HG02938 (cell line): Measurements from ENCODE around the gene HPGD.
"Not testable (repeated sequence)": the region's sequence is repeated elsewhere in the genome, so short reads cannot be mapped to it uniquely, and the experiment has no call there.

Experiments
- ATAC-seq: cut with Tn5 transposase; IDR thresholded peaks from one replicate; pipeline ENCODE4 v1.9.1; 2021; ENCODE audit warnings: mild to moderate bottlenecking, moderate library complexity; ENCODE audit not compliant: unreplicated experiment

Gene HPGD

GRCh38 chr4:174528226-174528625, 5.9 kb upstream of the HPGD start:
- no peak for ATAC-seq

DNA sequence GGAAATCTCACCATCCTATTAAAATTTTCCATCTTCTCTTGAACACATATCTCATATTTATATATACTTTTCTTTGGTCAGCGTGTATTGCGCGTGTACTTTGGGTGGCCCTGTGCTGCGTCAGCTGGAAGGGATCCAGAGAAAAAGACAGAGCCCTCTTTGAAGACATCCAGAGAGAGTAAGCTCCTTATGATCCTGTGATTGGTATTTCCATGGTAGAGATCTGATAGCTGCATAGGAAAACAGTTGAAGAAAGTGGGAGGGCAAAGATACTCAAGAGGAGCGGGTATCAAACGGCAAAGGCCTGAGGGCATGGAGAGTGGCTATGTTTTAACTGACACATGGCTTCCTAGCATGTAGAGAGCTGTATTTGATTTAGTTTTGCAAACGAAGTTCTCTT, 4.4 kb upstream of the HPGD start:
- no peak for ATAC-seq

DNA sequence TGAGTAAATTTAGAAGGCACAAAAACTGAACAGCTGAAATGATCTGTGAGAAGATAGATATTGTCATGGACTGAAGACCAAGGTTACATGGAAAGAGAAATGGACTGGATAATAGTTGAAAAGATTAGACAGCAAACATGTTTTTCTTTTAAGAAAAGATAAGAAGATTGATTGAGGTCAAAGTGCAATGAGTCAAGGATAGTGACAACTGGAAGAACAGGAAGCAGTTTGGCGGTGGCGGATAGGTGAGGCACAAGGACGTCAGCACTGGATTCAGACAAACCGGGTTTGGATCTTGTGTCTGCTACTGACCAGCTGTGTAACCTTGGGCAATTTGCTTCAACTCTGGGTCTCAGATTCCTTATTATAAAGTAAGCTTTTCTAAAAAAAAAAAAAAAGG, 2.0 kb upstream of the HPGD start:
- no peak for ATAC-seq

DNA sequence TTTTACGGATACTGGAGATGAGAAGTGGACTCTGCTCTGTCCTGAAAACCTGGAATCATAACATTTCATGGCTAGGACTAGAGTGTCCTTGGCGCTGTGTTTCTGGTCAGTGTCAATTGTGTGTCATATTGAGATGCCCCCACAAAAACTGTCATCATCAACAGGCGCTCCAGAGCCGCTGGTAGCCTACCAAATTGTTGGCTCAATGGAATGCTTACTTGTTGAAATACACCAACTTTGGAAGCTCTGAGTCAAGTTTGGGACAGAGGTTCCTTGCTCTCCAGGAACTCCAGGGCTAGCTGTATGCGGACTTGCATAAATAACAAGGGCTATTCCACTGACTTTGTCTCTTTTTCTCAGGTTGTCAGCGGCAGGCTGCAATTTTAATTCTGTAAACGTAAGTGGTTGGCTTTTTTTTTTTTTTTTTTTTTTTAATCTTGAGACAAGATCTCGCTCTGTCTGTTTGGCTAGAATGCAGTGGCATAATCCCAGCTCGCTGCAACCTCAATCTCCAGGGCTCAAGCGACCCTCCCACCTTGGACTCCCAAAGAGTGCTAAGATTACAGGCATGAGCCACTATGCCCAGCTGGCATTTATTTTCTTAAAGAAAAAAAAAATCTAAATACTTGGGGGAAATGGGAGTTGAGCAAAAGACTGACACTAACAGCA, 871 bp upstream of the HPGD start:
- ATAC-seq = peak; percentile 6

DNA sequence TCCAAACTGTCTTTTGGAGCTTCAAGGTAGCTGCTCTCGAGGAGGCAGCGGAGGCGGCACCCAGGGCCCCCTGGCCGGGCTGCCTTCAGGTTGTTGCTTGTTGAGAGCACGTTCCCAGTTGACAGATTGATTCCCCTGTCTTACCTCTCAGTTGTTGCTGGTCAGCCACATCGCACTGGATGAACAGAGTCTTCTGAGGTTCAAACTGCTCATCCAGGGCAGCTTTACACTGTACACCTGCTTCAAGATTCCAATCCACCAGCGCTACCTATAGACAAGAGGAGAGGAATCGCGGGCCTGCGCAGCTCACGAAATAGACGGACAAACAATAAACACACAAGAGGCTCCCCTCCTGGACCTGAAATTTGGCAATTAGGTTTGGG, 497 bp downstream of the HPGD start:
- peak; percentile 23 for ATAC-seq

- ATAC-seq = no peak
These were observed 1.6 kb downstream of the HPGD start for GRCh38 chr4:174520660-174521059.

GRCh38 chr4:174517502-174518445, 4.5 kb downstream of the HPGD start:
- ATAC-seq = no peak

DNA sequence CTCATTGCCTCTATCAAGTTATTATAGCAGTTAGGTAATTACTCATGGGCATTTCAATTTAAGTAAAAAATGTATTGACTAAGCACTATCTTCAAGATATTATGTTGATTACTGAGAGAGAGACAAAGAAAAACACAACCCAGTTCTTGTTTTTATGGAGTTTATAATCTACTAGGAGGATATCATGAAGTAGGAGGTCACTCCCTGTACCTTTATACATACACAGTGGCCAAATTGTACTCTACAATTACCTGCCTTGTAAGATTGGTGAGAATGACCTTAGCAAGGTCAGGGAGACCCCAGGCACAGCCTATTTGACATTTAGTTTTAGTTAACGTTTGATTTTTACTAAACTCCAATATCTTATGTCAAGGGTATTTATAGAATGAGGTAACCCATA, 5.5 kb downstream of the HPGD start:
- ATAC-seq = no peak

- no peak for ATAC-seq
These were observed 5.9 kb downstream of the HPGD start for GRCh38 chr4:174516345-174516744.

GRCh38 chr4:174512745-174513144, 9.5 kb downstream of the HPGD start:
- no peak for ATAC-seq

- ATAC-seq = no peak
These were observed 16.4 kb downstream of the HPGD start for GRCh38 chr4:174505892-174506291.

DNA sequence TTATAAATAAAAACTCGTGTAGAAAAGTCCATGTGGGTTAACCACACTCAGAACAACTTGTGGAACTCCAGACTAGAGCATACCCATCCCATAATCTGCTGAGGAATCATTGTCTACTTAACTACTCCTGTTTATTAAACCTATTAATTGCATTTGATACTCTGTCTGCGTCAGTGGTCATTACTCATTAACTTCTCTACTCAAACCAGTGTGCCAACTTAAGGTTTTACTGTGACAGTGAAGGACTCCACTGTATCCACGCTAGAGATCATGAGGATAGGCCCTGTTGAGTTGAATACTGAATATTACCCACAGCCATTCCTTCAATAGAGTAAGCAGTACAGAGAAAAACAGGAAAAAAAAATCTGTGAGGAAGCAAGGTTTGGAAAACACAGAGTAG, 17.3 kb downstream of the HPGD start:
- ATAC-seq = no peak

DNA sequence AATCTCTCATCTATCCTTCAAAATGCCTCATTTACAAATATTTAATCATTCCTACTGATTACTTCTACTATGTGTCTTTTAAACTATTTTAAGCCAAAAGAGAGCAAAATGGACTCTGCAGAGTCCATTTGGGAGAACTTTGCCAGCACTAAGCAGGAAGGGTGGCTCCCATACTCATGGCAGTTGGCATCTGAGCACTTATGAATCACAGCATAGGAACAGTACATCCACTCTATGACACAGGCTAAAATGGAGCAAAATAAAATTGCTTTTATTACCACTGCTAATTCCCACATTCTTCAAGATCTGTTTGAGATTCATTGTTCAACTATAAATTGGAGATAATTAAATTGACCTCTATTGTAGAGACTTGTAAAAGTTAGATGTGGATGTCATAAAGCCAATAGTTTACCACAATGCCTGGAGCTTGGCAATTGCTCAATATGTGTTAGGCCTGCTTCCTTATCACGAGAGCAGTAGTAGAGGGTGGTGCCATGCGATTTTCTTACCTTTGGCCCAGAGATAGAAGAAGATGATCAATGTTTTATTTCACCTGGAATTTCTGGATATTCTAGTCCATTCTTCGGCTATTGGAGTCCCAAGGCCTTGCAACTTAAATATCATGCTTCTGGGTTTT, 19.1 kb downstream of the HPGD start:
- ATAC-seq = no peak

DNA sequence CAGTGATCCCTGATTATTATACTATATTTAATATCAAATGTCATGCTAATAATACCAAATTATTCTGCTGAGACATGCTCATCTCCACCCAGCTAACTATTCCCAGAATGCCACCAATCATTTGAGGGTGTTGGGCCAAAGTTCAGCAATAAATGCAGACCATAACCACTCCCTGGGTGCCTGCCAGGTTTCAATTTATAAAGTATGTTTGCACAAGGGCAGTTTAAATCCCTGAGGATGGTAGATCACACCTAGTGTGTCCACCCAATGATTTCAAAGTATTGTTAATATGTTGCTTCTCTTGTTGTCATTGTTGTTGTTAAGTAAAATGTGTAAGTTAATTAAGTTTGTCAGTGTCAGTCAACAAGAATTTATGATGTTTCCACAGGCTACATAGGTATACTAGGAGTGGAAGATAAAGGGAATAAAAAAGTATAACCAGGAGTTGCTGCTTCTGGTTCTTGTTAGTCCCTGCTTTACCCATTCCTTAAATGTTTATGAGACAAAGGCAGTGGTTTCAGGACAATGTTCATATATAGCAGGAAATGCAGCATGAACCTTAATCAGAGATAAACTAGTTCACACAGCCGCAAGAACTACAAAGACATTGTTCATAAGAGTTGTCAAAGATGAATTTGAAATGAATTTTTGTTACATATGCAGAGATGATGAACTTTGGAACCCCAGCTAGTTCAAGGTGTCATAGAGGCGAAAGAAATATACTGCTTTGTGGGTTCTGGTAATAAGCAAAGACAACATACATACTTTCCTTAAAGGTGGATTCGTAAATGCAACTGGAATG, 25.5 kb downstream of the HPGD start:
- no peak for ATAC-seq

- ATAC-seq = no peak
These were observed 26.7 kb downstream of the HPGD start for GRCh38 chr4:174495626-174496025.

DNA sequence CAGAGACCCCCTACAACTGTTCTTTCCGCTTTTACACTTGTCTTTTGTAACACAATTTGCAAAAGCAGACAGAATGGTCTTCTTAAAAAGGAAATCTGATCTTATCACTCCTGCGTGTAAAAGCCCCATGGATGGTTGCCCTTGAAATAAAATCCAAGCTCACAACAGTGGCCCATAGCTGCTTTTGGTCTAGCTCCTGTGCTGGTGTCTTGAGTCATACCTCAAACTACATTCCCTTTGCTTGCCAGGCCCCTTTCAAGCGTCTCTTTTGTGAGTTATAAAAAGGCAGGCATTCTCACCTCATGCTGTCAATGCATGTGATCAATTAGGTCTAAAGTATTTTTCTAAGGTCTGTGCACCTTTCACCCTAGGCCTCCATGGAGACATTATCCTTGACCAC, 27.6 kb downstream of the HPGD start:
- ATAC-seq = no peak

DNA sequence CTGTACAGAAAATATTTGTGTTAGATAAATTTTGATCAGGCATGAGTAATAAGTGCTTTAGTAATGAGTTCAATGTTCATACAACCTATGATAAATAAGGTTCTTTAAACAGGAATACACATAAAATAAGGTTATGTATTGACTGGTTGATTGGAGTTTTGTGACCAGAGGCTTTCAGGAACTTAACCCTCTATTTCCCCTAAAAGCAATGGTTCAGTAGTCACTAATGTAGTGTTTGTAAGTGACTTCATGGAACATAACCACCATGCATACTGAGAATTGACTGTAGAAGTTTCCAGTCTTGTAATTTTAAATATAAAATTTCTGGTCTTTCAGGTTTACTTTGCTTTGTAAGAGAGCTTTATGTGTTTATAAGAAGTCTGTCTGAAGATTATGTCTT, 28.1 kb downstream of the HPGD start:
- ATAC-seq = no peak

GRCh38 chr4:174490451-174490961, 31.8 kb downstream of the HPGD start:
- ATAC-seq = no peak

GRCh38 chr4:174488368-174488767, 33.9 kb downstream of the HPGD start:
- ATAC-seq = not testable (repeated sequence)

DNA sequence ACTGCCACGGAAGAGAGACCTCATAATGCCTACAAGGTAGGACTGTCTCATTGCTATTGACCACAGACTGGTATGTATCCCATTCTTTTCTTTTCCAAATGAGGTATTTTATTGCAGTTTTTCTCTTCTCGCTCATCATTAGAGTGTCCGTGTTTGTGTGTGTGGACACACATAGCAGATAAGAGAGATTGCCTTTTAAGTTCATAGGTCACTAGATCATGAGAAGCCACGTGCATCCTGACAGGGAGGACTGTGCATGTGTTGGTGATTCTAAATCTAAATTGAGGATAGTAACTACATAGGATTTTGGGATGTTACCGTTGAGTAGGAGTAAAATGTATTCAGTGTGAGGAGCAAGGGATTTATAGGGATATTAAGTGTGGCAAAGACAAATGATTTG, 37.3 kb downstream of the HPGD start:
- ATAC-seq = no peak

DNA sequence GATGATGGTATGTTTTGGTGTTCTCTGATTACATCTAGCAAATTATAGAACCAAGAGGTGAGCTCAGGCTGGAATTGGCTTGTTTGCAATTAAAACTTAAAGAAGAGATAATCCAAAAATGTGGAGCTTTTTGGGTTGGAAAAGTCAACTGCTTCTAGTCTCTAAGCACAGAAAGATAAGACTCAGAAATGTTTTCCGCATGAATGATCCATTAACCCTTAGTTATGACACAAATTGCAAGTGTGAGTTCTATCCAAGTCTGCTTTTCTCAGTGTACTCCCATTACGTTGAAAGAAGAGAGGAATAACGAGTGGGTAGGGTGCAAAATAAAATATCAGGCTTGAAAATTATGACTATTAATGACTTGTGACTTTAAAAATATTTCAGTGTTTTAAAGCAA, 38.5 kb downstream of the HPGD start:
- ATAC-seq = no peak
